PC-3 (cell line): Measurements from ENCODE around the gene PLA2G2C. TPM values are rescaled to one million over a fixed set of nuclear protein-coding genes. Genes with fewer than 3 reads are reported as not detected.
"Not testable (repeated sequence)": the region's sequence is repeated elsewhere in the genome, so short reads cannot be mapped to it uniquely, and the experiment has no call there.

Experiments
- ATAC-seq: fragments of 200-7000 bp; cut with Tn5 transposase; 2 replicates; pipeline ENCODE4 v1.9.1; 2020; ENCODE audit warnings: mild to moderate bottlenecking, moderate library complexity
- BruUV-seq: library from RNA; stranded (reverse); fragments of 400-500 nt; replicated peaks from 2 replicates; lab custom pipeline; 2021; lab: Mats Ljungman, UMichigan
- CTCF ChIA-PET: fragments of 300-600 bp; sonication (Branson Sonifier 250); formaldehyde crosslinking; loops from one replicate; lab custom pipeline; 2022; ENCODE audit warnings: antibody characterized with exemption; lab: Charles Lee
- POLR2A ChIA-PET: fragments of 300-600 bp; sonication (Branson Sonifier 250); formaldehyde crosslinking; loops from one replicate; lab custom pipeline; 2022; ENCODE audit warnings: antibody characterized with exemption; ENCODE audit not compliant: unreplicated experiment; lab: Charles Lee
- DNase-seq: peaks from one replicate; pipeline ENCODE4 v3.0.0-alpha.2; 2015
- H2AFZ ChIP-seq: fragments of 300-600 bp; sonication (generic); 2 replicates; pipeline ENCODE4 v1.6.0; 2016; ENCODE audit warnings: antibody characterized with exemption, low read length
- H3F3A ChIP-seq: fragments of 300-600 bp; sonication (generic); one replicate; pipeline ENCODE4 v1.6.0; 2017; ENCODE audit warnings: antibody characterized with exemption, low read length, control low read depth, mild to moderate bottlenecking; ENCODE audit not compliant: unreplicated experiment
- H3K27ac ChIP-seq: fragments of 300-600 bp; sonication (generic); 2 replicates; pipeline ENCODE4 v1.5.1; 2016; ENCODE audit warnings: mild to moderate bottlenecking, low read length
- H3K27me3 ChIP-seq: fragments of 300-600 bp; sonication (generic); 2 replicates; pipeline ENCODE4 v1.6.1; 2016; ENCODE audit warnings: low read length, mixed read lengths
- H3K36me3 ChIP-seq: fragments of 300-600 bp; sonication (generic); 2 replicates; pipeline ENCODE4 v1.6.1; 2016; ENCODE audit warnings: low read depth, mixed run types, low read length, mixed read lengths
- H3K4me1 ChIP-seq: fragments of 300-600 bp; sonication (generic); 2 replicates; pipeline ENCODE4 v1.5.1; 2016; ENCODE audit warnings: low read length; ENCODE audit not compliant: insufficient read depth
- H3K4me2 ChIP-seq: fragments of 300-600 bp; sonication (generic); 2 replicates; pipeline ENCODE4 v1.6.0; 2016; ENCODE audit warnings: low read length
- H3K4me3 ChIP-seq: fragments of 300-600 bp; sonication (generic); 2 replicates; pipeline ENCODE4 v1.5.1; 2016; ENCODE audit warnings: mild to moderate bottlenecking, low read length, mixed read lengths
- H3K79me2 ChIP-seq: fragments of 300-600 bp; sonication (generic); 2 replicates; pipeline ENCODE4 v1.6.1; 2017; ENCODE audit warnings: low read length, mixed read lengths
- H3K9ac ChIP-seq: fragments of 300-600 bp; sonication (generic); 2 replicates; pipeline ENCODE4 v1.6.0; 2016; ENCODE audit warnings: mild to moderate bottlenecking, low read length
- H3K9me2 ChIP-seq: fragments of 300-600 bp; sonication (generic); replicated peaks from 2 replicates; pipeline ENCODE4 v1.6.1; 2016; ENCODE audit warnings: mixed run types, low read length, mixed read lengths
- H3K9me3 ChIP-seq: fragments of 300-600 bp; sonication (generic); 2 replicates; pipeline ENCODE4 v1.6.1; 2016; ENCODE audit warnings: low read length, mixed read lengths
- H4K20me1 ChIP-seq: fragments of 300-600 bp; sonication (generic); 2 replicates; pipeline ENCODE4 v1.6.1; 2016; ENCODE audit warnings: low read length, mixed read lengths
- EZH2 ChIP-seq: fragments of 300-600 bp; sonication (generic); IDR thresholded peaks from one replicate; pipeline ENCODE4 v1.6.1; 2017; ENCODE audit warnings: antibody characterized with exemption, mild to moderate bottlenecking, low read length; ENCODE audit not compliant: unreplicated experiment
- EZH2phosphoT487 ChIP-seq: fragments of 300-600 bp; sonication (generic); IDR thresholded peaks from 2 replicates; pipeline ENCODE4 v1.6.1; 2018; ENCODE audit warnings: mild to moderate bottlenecking, antibody characterized with exemption, low read length, borderline replicate concordance
- intact Hi-C: fragments of 100-400 bp; cut with micrococcal nuclease; formaldehyde crosslinking; loops from 2 replicates; pipeline ENCODE4 v1.9.0; 2023
- total RNA-seq: library from RNA; depleted of rRNA; stranded (reverse); fragments of >200 nt; gene quantifications from 2 replicates; pipeline ENCODE4 v1.2.3, GENCODE V29; 2014
- TF ChIP-seq, protein P1 (sequence below): fragments of 300-600 bp; sonication (generic); conservative IDR thresholded peaks from 2 replicates; pipeline ENCODE4 v1.5.1; 2017; ENCODE audit warnings: antibody characterized with exemption, low read depth, mild to moderate bottlenecking, low read length

Gene PLA2G2C
- total RNA-seq, 1 experiment from 2014 or later: not detected

- Histone ChIP-seq H3K9ac (no peak overlapping the region), H4K20me1 (no peaks in the 10 kb centered on the region), H3K4me1 (peaks cover 38% of the 10 kb centered on the region), H3K79me2 (no peaks in the 10 kb centered on the region), H3K9me2 (no peaks in the 10 kb centered on the region), H2AFZ (no peak overlapping the region), H3K4me3 (no peak overlapping the region), H3K9me3 (no peaks in the 10 kb centered on the region), H3K27ac (no peak overlapping the region), H3K36me3 (no peaks in the 10 kb centered on the region), H3K27me3 (no peaks in the 10 kb centered on the region), H3F3A (no peaks in the 10 kb centered on the region), H3K4me2 (no peak overlapping the region)
- ChIA-PET CTCF (interaction anchor here (1.0 kb wide), 1 partner anchor 16 kb away, joined by 4 read pairs; no protein-coding TSS in a partner anchor), POLR2A (no interaction called here)
- no peak for DNase-seq
- BruUV-seq: no TSS peak
- intact Hi-C loops: no loop called here
- TF ChIP-seq EZH2 (no peak), EZH2phosphoT487 (no peak)
- TF ChIP-seq, protein P1, sequence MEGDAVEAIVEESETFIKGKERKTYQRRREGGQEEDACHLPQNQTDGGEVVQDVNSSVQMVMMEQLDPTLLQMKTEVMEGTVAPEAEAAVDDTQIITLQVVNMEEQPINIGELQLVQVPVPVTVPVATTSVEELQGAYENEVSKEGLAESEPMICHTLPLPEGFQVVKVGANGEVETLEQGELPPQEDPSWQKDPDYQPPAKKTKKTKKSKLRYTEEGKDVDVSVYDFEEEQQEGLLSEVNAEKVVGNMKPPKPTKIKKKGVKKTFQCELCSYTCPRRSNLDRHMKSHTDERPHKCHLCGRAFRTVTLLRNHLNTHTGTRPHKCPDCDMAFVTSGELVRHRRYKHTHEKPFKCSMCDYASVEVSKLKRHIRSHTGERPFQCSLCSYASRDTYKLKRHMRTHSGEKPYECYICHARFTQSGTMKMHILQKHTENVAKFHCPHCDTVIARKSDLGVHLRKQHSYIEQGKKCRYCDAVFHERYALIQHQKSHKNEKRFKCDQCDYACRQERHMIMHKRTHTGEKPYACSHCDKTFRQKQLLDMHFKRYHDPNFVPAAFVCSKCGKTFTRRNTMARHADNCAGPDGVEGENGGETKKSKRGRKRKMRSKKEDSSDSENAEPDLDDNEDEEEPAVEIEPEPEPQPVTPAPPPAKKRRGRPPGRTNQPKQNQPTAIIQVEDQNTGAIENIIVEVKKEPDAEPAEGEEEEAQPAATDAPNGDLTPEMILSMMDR: no peak
- ATAC-seq: no peak
Observed at GRCh38 chr1:20233866-20234265, 47.5 kb upstream of the PLA2G2C start.

DNA sequence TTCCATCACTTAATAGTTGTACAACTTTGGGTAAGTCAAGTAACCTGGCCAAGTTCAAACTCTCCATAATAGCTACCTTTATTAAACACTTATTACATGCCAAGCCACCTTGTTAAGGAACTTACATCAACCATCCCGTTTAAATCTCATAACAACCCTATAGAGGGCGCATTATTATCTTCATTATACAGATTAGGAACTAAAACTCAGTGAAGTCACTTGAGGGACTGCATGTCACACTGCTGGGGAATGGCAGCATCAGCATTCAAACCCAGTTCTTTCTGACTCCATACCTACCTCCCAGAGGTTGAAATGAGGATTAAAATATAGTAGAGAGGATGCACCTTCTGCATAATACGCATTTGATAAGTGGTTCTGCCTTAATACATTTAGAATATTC lies 47.1 kb upstream of the PLA2G2C start:
- ATAC-seq (peak; percentile 90), DNase-seq (peak; percentile 70)
- Histone ChIP-seq H3K9me3 (no peaks in the 10 kb centered on the region), H3K36me3 (no peaks in the 10 kb centered on the region), H4K20me1 (no peaks in the 10 kb centered on the region), H3K9ac (no peak overlapping the region), H3K79me2 (no peaks in the 10 kb centered on the region), H3K4me3 (no peak overlapping the region), H3K27ac (peak overlapping the region; percentile 47), H3K4me2 (peak overlapping the region; percentile 67), H2AFZ (no peak overlapping the region), H3K4me1 (peaks cover 34% of the 10 kb centered on the region), H3F3A (no peaks in the 10 kb centered on the region), H3K9me2 (no peaks in the 10 kb centered on the region), H3K27me3 (no peaks in the 10 kb centered on the region)
- POLR2A ChIA-PET: no interaction called here
- CTCF ChIA-PET: interaction anchor here (0.8 to 1.0 kb wide), 2 partner anchors 17 to 124 kb away, joined by 3 to 4 read pairs; no protein-coding TSS in a partner anchor
- no TSS peak for BruUV-seq
- intact Hi-C loops: no loop called here
- TF ChIP-seq, protein P1: peak; percentile 74
- no peak for TF ChIP-seq EZH2phosphoT487

- peak; percentile 73 for DNase-seq
- BruUV-seq, H3K4me3 ChIP-seq, CTCF ChIA-PET, H3K9ac ChIP-seq, H4K20me1 ChIP-seq, H3F3A ChIP-seq, POLR2A ChIA-PET, H3K27me3 ChIP-seq, H3K36me3 ChIP-seq, ATAC-seq, H3K79me2 ChIP-seq, H3K9me2 ChIP-seq, intact Hi-C loops, H3K9me3 ChIP-seq: not testable (repeated sequence)
- H3K4me2 ChIP-seq: peak overlapping the region; percentile 67
- H2AFZ ChIP-seq: peak overlapping the region; percentile 44; the same call in 1 of the 2 replicates
- H3K4me1 ChIP-seq: peaks cover 34% of the 10 kb centered on the region
- peak overlapping the region; percentile 47 for H3K27ac ChIP-seq
Observed at GRCh38 chr1:20232564-20232963, 46.2 kb upstream of the PLA2G2C start.
